Testis (tissue), 2 donors: Measurements from ENCODE around the gene SPIRE1.

Experiments
- CTCF ChIP-seq, 3 experiments: fragments of 450-650 bp in 2 of 3; fragments of 200-600 bp in 1 of 3; sonication (generic) in 1 of 3; IDR thresholded peaks; one replicate each; pipeline ENCODE4 v1.5.1; 2016 to 2019; ENCODE audit warnings: antibody characterized with exemption in 3 of 3, mild to moderate bottlenecking in 2 of 3, moderate library complexity in 1 of 3
- POLR2A ChIP-seq: fragments of 450-650 bp; IDR thresholded peaks from one replicate; pipeline ENCODE4 v1.6.1; 2017; ENCODE audit warnings: antibody characterized with exemption, mild to moderate bottlenecking, moderate library complexity

- TF ChIP-seq CTCF (IDR thresholded peaks at IDR 0.05), result no peak
- no peak for TF ChIP-seq POLR2A
Measured at GRCh38 chr18:12507007-12507406, 150.9 kb downstream of the SPIRE1 start.
